ENCODE measurements around the gene BIRC2. TPM values are rescaled to one million over a fixed set of nuclear protein-coding genes. Genes with fewer than 3 reads are reported as not detected.

BIRC2 gene
- total and polyA plus RNA-seq, 2 of the 4 experiments (the other 2 are of a cell fraction) = 48.0 to 204 TPM

DNA sequence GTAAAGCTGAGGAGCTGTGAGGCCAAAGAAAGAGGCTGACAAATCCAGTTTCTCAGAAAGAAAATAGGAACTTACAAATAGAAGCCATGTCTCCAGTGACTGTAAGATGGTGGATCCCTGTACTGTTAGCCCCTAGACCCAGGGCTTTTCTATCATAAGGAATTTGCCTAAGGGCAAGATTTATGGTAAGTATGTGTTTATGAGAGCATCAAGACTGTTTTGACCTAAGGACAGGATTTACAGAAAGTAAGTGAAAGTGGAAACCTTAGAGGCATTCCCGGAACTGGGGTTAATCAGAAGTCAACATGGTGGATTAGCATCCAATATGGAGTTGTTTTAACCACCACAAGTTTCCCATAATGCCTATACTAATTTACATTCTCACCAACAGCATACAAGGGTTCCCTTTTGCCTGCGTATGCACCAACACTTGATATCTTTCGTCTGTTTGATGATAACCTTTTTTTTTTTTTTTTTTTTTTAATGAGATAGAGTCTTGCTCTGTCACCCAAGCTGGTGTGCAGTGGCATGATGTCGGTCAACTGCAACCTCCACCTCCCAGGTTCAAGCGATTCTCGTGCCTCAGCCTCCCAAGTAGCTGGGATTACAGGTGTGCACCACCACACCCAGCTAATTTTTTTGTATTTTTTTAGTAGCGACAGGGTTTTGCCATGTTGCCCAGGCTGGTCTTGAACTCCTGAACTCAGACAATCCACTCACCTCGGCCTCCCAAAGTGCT, 40.2 kb downstream of the BIRC2 start:
- in situ Hi-C loops (cut with MboI; ENCODE audit: low sequenced_read_pairs) (loop anchor here (25.0 kb wide), 1 partner anchor 100 kb away; no protein-coding TSS in a partner anchor), intact Hi-C loops (cut with micrococcal nuclease) (no loop called here), dilution Hi-C loops (cut with HindIII; ENCODE audit: low sequenced_read_pairs, unreplicated experiment) (no loop called here)
- ChIA-PET POLR2A (ENCODE audit: unreplicated experiment) (no interaction called here), CTCF (interaction anchor here (0.6 kb wide), 1 partner anchor 37 kb away, joined by 4 read pairs; no protein-coding TSS in a partner anchor)
- no peaks in the 10 kb centered on the region for H3K27me3 ChIP-seq (ENCODE audit: control insufficient read depth, insufficient read depth, low read length)
- H3K23ac ChIP-seq (ENCODE audit: low read depth, low read length) = no peak overlapping the region
- H4K5ac ChIP-seq (ENCODE audit: low read depth, low read length) = no peak overlapping the region
- no peak overlapping the region for H3K27ac ChIP-seq (ENCODE audit: insufficient read depth, low read length)
- H3K79me1 ChIP-seq (ENCODE audit: low read depth in 1 of 2, low read length in 2 of 2) = peaks cover 20 to 53% of the 10 kb centered on the region in 2 experiments
- H3K9me1 ChIP-seq (ENCODE audit: insufficient read depth, low read length) = peaks cover 8% of the 10 kb centered on the region; the same call in 1 of the 2 replicates
- peaks cover 18% of the 10 kb centered on the region for H4K20me1 ChIP-seq (ENCODE audit: insufficient read depth, low read length)
- no peak overlapping the region for H4K91ac ChIP-seq (ENCODE audit: insufficient read depth, low read depth, low read length)
- no peak overlapping the region for H2AK5ac ChIP-seq (ENCODE audit: low read depth, low read length)
- no peak overlapping the region for H3K56ac ChIP-seq (ENCODE audit: extremely low read depth, insufficient read depth, low read length)
- H3K4ac ChIP-seq (ENCODE audit: low read depth, low read length) = no peak overlapping the region
- H3K4me2 ChIP-seq (ENCODE audit: low read depth, low read length) = no peak overlapping the region
- no peak overlapping the region for H2AK9ac ChIP-seq (replicated peaks; ENCODE audit: low read depth, low read length, poor library complexity)
- H3K18ac ChIP-seq (ENCODE audit: low read depth, low read length) = no peak overlapping the region
- H3K36me3 ChIP-seq (ENCODE audit: control insufficient read depth, insufficient read depth, low read length) = peaks cover 25% of the 10 kb centered on the region
- no TSS peak for BruUV-seq (replicated peaks)
- no peak overlapping the region for H2BK120ac ChIP-seq (ENCODE audit: low read depth, low read length)
- no peak overlapping the region for H4K8ac ChIP-seq (ENCODE audit: low read depth in 2 of 2, low read length in 2 of 2)
- no peaks in the 10 kb centered on the region for H3K9me3 ChIP-seq (ENCODE audit: control insufficient read depth, insufficient read depth, low read length)
- no peak for DNase-seq
- no peak overlapping the region for H2BK20ac ChIP-seq (ENCODE audit: low read depth, low read length)
- H2AFZ ChIP-seq (replicated peaks; ENCODE audit: low read length, poor library complexity) = no peak overlapping the region
- H2BK15ac ChIP-seq (ENCODE audit: low read depth, low read length) = no peak overlapping the region
- ATAC-seq (ENCODE audit: low read depth) = no peak
- H3K9ac ChIP-seq (ENCODE audit: low read depth, low read length) = no peak overlapping the region
- no peak overlapping the region for H3K14ac ChIP-seq (replicated peaks; ENCODE audit: low read depth, low read length)
- H2BK5ac ChIP-seq (ENCODE audit: low read depth, low read length, poor library complexity, severe bottlenecking) = no peak overlapping the region
- H3K4me1 ChIP-seq (ENCODE audit: control insufficient read depth, insufficient read depth, low read length) = no peaks in the 10 kb centered on the region
- WGBS, 2 experiments (ENCODE audit: extremely low coverage in 2 of 2, insufficient read length in 1 of 2) = no CpG with 5 or more reads among the region's 8 CpGs
- no peak overlapping the region for H3K4me3 ChIP-seq (ENCODE audit: insufficient read depth, low read depth, low read length)
- no peak for TF ChIP-seq MXI1 (IDR thresholded peaks at IDR 0.05; ENCODE audit: borderline replicate concordance, low read depth, low read length)
